HG02588 (cell line): ENCODE results near the gene RNF135.
"Not testable (repeated sequence)": the region's sequence is repeated elsewhere in the genome, so short reads cannot be mapped to it uniquely, and the experiment has no call there.

Experiments used
- ATAC-seq: cut with Tn5 transposase; IDR thresholded peaks from one replicate; pipeline ENCODE4 v1.9.1; 2021; ENCODE audit warnings: mild to moderate bottlenecking, moderate library complexity; ENCODE audit not compliant: unreplicated experiment

RNF135 gene

GRCh38 chr17:30997842-30998241 lies 27.0 kb downstream of the RNF135 start:
- ATAC-seq, result no peak

- no peak for ATAC-seq
Observed at GRCh38 chr17:31002047-31002446, 31.2 kb downstream of the RNF135 start.

GRCh38 chr17:31003225-31003866 lies 32.5 kb downstream of the RNF135 start:
- ATAC-seq, result no peak

- ATAC-seq, result no peak
Observed at GRCh38 chr17:31004160-31004559, 33.3 kb downstream of the RNF135 start.

- ATAC-seq, result no peak
Observed at GRCh38 chr17:31007695-31008373, 37.0 kb downstream of the RNF135 start.

- ATAC-seq, result no peak
Observed at GRCh38 chr17:31008374-31009041, 37.7 kb downstream of the RNF135 start.

- ATAC-seq, result not testable (repeated sequence)
Observed at GRCh38 chr17:31009042-31009702, 38.3 kb downstream of the RNF135 start.

- not testable (repeated sequence) for ATAC-seq
Observed at GRCh38 chr17:31010014-31010413, 39.2 kb downstream of the RNF135 start.

GRCh38 chr17:31013844-31014243 lies 43.0 kb downstream of the RNF135 start:
- no peak for ATAC-seq

- no peak for ATAC-seq
Observed at GRCh38 chr17:31015639-31016038, 44.8 kb downstream of the RNF135 start.

- no peak for ATAC-seq
Observed at GRCh38 chr17:31019004-31019403, 48.2 kb downstream of the RNF135 start.

GRCh38 chr17:31023171-31023570 lies 52.3 kb downstream of the RNF135 start:
- not testable (repeated sequence) for ATAC-seq

GRCh38 chr17:31031841-31032240 lies 61.0 kb downstream of the RNF135 start:
- ATAC-seq, result no peak

- not testable (repeated sequence) for ATAC-seq
Observed at GRCh38 chr17:31035611-31036010, 64.8 kb downstream of the RNF135 start.

- not testable (repeated sequence) for ATAC-seq
Observed at GRCh38 chr17:31040837-31041236, 70.0 kb downstream of the RNF135 start.

- ATAC-seq, result not testable (repeated sequence)
Observed at GRCh38 chr17:31042378-31042777, 71.5 kb downstream of the RNF135 start.

- ATAC-seq, result not testable (repeated sequence)
Observed at GRCh38 chr17:31046856-31047425, 76.1 kb downstream of the RNF135 start.

GRCh38 chr17:31048142-31048541 lies 77.3 kb downstream of the RNF135 start:
- no peak for ATAC-seq

GRCh38 chr17:31048780-31049179 lies 77.9 kb downstream of the RNF135 start:
- no peak for ATAC-seq
